B cell (primary cell): Measurements from ENCODE around the gene AMOTL1.

ENCODE experiments used
- EZH2 ChIP-seq: IDR thresholded peaks from 2 replicates; pipeline ENCODE4 v1.6.1; 2012; ENCODE audit warnings: borderline replicate concordance, low read depth, mild to moderate bottlenecking, moderate library complexity, low read length; ENCODE audit not compliant: insufficient read depth, poor library complexity, severe bottlenecking
- TF ChIP-seq, protein P1 (sequence below): fragments of 200-600 bp; IDR thresholded peaks from one replicate; pipeline ENCODE4 v1.8.0; 2022; ENCODE audit warnings: antibody characterized with exemption, mild to moderate bottlenecking

DNA sequence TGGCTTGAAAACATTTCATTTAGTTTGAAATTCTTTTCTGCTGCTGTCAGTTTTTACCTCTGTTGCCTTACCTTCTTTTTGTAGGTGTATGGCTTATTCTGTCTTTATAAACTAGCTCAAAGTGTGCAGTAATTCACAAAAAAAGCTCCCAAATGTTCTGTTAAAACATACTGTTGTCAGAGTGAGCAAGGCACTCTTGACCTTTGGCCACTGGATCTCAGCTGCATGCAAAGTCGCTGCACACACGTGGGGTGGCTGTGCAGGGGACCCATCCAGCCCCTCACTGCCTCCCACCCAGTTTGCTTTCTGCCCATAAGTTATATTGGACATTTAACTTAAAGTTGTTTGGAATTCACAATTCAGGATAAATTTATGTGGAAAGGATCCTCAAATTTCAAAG, 92.2 kb downstream of the AMOTL1 start:
- TF ChIP-seq, protein P1, sequence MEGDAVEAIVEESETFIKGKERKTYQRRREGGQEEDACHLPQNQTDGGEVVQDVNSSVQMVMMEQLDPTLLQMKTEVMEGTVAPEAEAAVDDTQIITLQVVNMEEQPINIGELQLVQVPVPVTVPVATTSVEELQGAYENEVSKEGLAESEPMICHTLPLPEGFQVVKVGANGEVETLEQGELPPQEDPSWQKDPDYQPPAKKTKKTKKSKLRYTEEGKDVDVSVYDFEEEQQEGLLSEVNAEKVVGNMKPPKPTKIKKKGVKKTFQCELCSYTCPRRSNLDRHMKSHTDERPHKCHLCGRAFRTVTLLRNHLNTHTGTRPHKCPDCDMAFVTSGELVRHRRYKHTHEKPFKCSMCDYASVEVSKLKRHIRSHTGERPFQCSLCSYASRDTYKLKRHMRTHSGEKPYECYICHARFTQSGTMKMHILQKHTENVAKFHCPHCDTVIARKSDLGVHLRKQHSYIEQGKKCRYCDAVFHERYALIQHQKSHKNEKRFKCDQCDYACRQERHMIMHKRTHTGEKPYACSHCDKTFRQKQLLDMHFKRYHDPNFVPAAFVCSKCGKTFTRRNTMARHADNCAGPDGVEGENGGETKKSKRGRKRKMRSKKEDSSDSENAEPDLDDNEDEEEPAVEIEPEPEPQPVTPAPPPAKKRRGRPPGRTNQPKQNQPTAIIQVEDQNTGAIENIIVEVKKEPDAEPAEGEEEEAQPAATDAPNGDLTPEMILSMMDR, result no peak
- TF ChIP-seq EZH2, result no peak
